ENCODE data around the gene DGUOK.

The DGUOK gene

DNA sequence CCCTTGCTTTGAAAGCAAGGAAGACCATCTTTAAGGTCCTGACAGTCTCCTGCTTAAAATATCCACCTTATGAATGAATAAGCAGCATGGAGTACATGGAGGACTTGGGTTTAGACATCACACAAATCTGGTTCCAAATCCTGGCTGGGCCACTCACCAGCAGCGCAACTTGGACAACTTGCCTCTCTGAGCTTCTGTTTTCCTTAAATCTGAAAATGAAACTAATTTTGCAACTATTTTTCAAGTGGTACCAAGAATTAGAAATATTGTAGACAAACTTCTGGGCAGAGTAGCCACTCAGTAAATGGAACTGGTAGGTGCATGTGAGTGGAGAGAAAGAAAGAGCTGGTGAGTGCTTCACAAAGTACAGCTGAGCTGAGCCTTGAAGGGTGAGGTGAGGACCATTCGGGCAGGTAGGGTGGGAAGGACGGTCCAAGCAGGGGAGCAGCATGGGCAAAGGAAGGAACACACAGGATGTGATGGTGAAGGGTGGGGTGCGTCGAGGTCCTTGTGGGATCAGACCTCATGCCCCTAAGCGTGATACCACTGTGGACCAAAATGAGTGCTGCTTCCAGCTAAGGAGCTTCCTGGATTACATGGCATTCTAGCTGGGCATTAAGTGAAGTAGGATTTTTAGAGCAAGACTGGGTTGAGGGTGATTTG is 43.6 kb downstream of the DGUOK start:
- in situ Hi-C loops (cut with HindIII; ENCODE audit: low pct_ligation_motif_present, low sequenced_read_pairs), result no loop called here
- no peaks in the 10 kb centered on the region for H3K27me3 ChIP-seq (replicated peaks)

DNA sequence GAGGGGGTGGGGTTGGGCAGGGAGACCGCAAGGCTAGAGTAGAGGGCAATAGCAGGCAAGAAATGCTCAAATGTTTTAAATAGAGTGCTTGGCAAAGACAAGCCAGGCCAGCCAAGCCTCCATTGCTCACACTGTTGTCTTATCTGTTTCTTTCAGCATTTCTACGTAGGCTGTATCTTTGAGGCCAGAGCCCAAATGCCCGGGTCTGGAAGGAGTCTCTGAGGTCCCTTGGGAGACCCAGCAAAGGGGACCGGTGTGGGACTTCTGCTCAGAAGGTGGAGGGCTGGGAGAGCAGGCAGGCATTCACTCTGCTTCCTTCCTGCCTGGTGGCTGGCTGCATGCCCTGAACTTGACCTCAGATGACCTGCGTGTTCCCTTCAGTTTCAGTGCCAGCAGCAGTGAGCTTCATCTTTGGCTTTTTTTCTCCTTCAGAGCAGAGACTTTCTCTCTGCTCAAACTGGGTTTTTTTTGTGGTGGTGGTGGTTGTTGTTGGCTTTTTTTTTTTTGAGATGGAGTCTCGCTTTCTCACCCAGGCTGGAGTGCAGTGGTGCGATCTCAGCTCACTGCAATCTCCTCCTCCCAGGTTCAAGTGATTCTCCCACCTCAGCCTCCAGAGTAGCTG is 44.3 kb downstream of the DGUOK start:
- H3K4me3 ChIP-seq (ENCODE audit: low read depth, low read length), result no peak overlapping the region
- H3K27ac ChIP-seq, result no peak overlapping the region
- H3K27me3 ChIP-seq (replicated peaks), result no peaks in the 10 kb centered on the region
- H3K36me3 ChIP-seq (replicated peaks), result no peaks in the 10 kb centered on the region
- in situ Hi-C loops (cut with HindIII; ENCODE audit: low pct_ligation_motif_present, low sequenced_read_pairs), result no loop called here
- no peak for DNase-seq
- TF ChIP-seq, protein P1, sequence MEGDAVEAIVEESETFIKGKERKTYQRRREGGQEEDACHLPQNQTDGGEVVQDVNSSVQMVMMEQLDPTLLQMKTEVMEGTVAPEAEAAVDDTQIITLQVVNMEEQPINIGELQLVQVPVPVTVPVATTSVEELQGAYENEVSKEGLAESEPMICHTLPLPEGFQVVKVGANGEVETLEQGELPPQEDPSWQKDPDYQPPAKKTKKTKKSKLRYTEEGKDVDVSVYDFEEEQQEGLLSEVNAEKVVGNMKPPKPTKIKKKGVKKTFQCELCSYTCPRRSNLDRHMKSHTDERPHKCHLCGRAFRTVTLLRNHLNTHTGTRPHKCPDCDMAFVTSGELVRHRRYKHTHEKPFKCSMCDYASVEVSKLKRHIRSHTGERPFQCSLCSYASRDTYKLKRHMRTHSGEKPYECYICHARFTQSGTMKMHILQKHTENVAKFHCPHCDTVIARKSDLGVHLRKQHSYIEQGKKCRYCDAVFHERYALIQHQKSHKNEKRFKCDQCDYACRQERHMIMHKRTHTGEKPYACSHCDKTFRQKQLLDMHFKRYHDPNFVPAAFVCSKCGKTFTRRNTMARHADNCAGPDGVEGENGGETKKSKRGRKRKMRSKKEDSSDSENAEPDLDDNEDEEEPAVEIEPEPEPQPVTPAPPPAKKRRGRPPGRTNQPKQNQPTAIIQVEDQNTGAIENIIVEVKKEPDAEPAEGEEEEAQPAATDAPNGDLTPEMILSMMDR (IDR thresholded peaks at IDR 0.05; ENCODE audit: low read depth, low read length, missing control alignments), result no peak

More for the DNA sequence above, 43.6 kb downstream of the DGUOK start:
- TF ChIP-seq, protein P1 (IDR thresholded peaks at IDR 0.05; ENCODE audit: low read depth, low read length, missing control alignments), result no peak
- H3K36me3 ChIP-seq (replicated peaks), result no peaks in the 10 kb centered on the region
- no peak overlapping the region for H3K4me3 ChIP-seq (ENCODE audit: low read depth, low read length)
- H3K27ac ChIP-seq, result no peak overlapping the region
- no peak for DNase-seq

DNA sequence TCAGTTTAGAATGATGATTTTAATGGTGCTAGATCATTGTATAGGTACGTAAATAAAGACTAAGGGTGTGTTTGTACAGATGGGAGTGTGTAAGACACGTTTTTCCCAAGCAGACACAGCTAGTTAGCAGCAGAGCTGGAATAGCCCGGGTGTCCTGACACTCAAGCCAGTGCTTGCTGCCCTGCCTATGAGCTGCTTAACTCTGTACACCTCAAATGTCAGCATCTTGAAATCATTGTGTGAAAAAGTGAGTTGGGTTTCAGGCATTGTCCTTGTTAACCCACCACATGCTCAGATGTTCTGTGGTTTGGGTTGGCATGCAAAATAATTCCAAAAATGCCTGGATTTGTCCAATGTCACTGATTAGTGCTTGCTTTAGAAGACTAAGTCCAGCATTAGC is 45.0 kb downstream of the DGUOK start:
- H3K4me3 ChIP-seq (ENCODE audit: low read depth, low read length), result no peak overlapping the region
- H3K27ac ChIP-seq, result no peak overlapping the region
- H3K27me3 ChIP-seq (replicated peaks), result no peaks in the 10 kb centered on the region
- TF ChIP-seq, protein P1 (IDR thresholded peaks at IDR 0.05; ENCODE audit: low read depth, low read length, missing control alignments), result no peak
- no peaks in the 10 kb centered on the region for H3K36me3 ChIP-seq (replicated peaks)
- DNase-seq, result no peak
- in situ Hi-C loops (cut with HindIII; ENCODE audit: low pct_ligation_motif_present, low sequenced_read_pairs), result no loop called here

GRCh38 chr2:73972846-73973245 is 46.2 kb downstream of the DGUOK start:
- in situ Hi-C loops (cut with HindIII; ENCODE audit: low pct_ligation_motif_present, low sequenced_read_pairs), result no loop called here
- TF ChIP-seq, protein P1 (IDR thresholded peaks at IDR 0.05; ENCODE audit: low read depth, low read length, missing control alignments), result no peak
- no peaks in the 10 kb centered on the region for H3K27me3 ChIP-seq (replicated peaks)
- no peak for DNase-seq
- no peak overlapping the region for H3K27ac ChIP-seq
- H3K4me3 ChIP-seq (ENCODE audit: low read depth, low read length), result no peak overlapping the region
- H3K36me3 ChIP-seq (replicated peaks), result no peaks in the 10 kb centered on the region

- TF ChIP-seq, protein P1 (IDR thresholded peaks at IDR 0.05; ENCODE audit: low read depth, low read length, missing control alignments), result no peak
- in situ Hi-C loops (cut with HindIII; ENCODE audit: low pct_ligation_motif_present, low sequenced_read_pairs), result no loop called here
- Histone ChIP-seq H3K27ac (no peak overlapping the region), H3K36me3 (replicated peaks) (no peaks in the 10 kb centered on the region), H3K27me3 (replicated peaks) (no peaks in the 10 kb centered on the region), H3K4me3 (ENCODE audit: low read depth, low read length) (no peak overlapping the region)
- no peak for DNase-seq
Observed at GRCh38 chr2:73975731-73976130, 49.1 kb downstream of the DGUOK start.

Data from brain microvascular endothelial cell (primary cell).